ENCODE results near the gene ERGIC2.
"Not testable (repeated sequence)": the region's sequence is repeated elsewhere in the genome, so short reads cannot be mapped to it uniquely, and the experiment has no call there.

ERGIC2 gene

DNA sequence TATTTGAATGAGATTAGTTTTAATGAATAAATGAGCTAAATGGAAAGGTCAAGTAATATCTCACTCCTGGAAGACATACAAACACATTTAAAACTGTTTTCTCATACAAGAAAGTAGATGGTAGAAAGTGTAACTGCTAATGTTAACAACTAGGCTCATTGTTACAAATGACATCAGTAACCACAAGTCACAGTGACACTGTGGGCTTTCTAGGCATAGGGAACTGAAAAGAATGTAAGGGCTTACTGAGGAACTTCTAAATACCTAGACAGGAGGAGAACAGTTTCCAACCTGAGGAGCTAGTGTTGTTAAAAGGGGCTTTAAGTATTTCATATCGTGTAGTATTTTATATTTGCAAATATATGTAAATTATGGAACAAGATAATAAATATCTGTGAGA lies 17.5 kb upstream of the ERGIC2 start:
- TF ChIP-seq, protein P1, sequence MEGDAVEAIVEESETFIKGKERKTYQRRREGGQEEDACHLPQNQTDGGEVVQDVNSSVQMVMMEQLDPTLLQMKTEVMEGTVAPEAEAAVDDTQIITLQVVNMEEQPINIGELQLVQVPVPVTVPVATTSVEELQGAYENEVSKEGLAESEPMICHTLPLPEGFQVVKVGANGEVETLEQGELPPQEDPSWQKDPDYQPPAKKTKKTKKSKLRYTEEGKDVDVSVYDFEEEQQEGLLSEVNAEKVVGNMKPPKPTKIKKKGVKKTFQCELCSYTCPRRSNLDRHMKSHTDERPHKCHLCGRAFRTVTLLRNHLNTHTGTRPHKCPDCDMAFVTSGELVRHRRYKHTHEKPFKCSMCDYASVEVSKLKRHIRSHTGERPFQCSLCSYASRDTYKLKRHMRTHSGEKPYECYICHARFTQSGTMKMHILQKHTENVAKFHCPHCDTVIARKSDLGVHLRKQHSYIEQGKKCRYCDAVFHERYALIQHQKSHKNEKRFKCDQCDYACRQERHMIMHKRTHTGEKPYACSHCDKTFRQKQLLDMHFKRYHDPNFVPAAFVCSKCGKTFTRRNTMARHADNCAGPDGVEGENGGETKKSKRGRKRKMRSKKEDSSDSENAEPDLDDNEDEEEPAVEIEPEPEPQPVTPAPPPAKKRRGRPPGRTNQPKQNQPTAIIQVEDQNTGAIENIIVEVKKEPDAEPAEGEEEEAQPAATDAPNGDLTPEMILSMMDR (IDR thresholded peaks at IDR 0.05; ENCODE audit: low read length, missing control alignments): no peak
- no peak for DNase-seq (ENCODE audit: low read depth)
- no peak overlapping the region for H3K4me3 ChIP-seq (replicated peaks; ENCODE audit: low read depth, low read length)

DNA sequence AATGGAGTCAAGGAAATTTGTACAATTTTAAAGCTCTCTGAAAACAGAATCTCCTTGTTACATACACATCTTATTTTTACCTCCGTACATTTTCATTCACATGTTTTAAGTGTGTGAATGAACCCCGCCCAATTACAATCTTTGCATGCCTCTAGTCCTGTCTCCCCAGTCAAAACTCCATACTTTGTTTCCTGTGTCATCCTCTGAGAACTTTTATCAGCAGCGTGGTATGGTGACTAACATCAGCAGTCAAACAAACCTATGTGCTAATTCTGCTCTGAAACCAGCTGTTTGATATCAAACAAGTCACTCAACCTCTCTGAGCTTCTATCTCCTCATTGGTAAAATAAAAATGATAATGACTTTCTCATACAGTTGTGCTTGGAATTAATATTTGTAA lies 15.8 kb upstream of the ERGIC2 start:
- no peak overlapping the region for H3K4me3 ChIP-seq (replicated peaks; ENCODE audit: low read depth, low read length)
- TF ChIP-seq, protein P1 (IDR thresholded peaks at IDR 0.05; ENCODE audit: low read length, missing control alignments): no peak
- DNase-seq (ENCODE audit: low read depth): peak; percentile 51

DNA sequence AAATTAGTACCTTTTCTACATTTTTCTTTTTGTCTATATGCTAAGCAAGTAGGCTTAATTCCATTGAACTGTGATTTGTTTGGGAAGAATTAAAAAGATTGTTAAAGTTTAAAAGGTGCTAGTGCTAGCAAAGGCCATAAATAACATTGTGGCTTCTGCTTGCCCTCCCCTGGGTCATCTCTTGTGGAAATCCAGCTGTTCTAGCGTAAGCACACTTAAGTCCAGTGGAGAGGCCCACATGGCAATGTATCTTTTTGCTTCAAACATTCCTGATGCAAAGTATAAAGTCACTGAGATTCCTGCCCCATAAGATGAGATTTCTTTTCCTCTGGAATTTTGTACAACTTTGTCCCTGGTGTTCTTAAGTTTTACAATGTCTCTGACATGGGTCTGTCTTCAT lies 14.4 kb upstream of the ERGIC2 start:
- no peak for DNase-seq (ENCODE audit: low read depth)
- H3K4me3 ChIP-seq (replicated peaks; ENCODE audit: low read depth, low read length): no peak overlapping the region
- TF ChIP-seq, protein P1 (IDR thresholded peaks at IDR 0.05; ENCODE audit: low read length, missing control alignments): no peak

DNA sequence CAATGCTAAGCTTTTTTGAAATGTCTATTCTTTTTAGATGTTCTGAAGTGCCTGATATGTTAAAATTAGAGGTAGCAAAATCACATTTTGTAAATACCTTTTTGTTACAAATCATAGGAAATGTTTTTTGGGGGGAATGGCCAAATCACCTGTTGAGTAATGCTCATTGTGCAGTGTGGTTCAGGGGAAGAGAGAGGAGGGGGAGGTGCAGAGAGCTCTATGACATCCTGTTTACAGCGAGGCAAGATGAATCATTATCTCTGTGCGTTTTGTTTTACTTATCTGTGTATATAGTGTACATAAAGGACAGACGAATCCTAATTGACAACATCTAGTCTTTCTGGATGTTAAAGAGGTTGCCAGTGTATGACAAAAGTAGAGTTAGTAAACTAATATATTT lies 9.4 kb upstream of the ERGIC2 start:
- not testable (repeated sequence) for H3K4me3 ChIP-seq (replicated peaks; ENCODE audit: low read depth, low read length)
- peak; percentile 46 for DNase-seq (ENCODE audit: low read depth)

DNA sequence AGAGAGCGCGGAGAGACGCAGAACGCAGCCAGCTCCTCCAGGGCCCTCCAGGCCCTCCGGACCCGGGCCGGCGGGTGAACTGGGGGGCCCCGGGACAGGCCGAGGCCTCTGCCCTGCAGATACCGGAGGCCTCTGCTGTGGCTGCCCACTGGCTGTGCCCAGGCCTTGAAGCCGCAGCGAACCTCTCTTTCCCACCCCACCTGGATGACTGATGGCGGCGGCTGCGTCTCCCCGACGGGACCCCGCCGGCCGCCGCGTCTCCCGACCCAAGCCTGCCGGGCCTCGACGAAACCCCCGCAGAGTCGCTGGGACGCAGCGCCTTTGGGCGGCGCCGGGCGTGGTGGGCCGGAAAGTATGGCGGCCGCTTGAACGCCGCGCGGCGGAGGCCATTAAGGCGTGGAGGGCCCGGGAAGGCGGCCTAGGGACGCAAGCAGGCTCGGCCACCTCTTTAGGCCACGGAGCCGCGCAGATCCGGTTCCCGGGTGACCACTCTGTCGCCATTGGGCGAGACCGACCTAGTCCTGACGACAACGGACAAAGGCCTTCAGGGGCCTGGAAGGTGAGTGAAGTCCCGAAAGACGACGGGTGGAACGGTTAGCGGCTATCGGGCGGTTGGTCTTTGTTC lies 8.4 kb upstream of the ERGIC2 start:
- no peak for DNase-seq (ENCODE audit: low read depth)
- TF ChIP-seq, protein P1 (IDR thresholded peaks at IDR 0.05; ENCODE audit: low read length, missing control alignments): no peak
- H3K4me3 ChIP-seq (replicated peaks; ENCODE audit: low read depth, low read length): peak overlapping the region; percentile 10

DNA sequence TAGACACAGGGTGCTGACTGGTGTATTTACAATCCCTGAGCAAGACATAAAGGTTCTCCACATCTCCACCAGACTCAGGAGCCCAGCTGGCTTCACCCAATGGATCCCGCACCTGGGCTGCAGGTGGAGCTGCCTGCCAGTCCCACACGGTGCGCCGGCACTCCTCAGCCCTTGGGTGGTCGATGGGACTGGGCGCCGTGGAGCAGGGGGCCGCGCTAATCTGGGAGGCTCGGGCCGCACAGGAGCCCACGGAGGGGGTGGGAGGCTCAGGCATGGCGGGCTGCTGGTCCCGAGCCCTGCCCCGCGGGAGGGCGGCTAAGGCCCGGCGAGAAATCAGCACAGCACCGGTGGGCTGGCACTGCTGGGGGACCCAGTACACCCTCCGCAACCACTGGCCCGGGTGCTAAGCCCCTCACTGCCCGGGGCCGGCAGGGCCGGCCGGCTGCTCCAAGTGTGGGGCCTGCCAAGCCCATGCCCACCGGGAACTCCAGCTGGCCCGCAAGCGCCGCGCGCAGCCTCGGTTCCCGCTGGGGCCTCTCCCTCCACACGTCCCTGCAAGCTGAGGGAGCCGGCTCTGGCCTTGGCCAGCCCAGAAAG lies 5.2 kb upstream of the ERGIC2 start:
- DNase-seq (ENCODE audit: low read depth); H3K4me3 ChIP-seq (replicated peaks; ENCODE audit: low read depth, low read length): not testable (repeated sequence)

DNA sequence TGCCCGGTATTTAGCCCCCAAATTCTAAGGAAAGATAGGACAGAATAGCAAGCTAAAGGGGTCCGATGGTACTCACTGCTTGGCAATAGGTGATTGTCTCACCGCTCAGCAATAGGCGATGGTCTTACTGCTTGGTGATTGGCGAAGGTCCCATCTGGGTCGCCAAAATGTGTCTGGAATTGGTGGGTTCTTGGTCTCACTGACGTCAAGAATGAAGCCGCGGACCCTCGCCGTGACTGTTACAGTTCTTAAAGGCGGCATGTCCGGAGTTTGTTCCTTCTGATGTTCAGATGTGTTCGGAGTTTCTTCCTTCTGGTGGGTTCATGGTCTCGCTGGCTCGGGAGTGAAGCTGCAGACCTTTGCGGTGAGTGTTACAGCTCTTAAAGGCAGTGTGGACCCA lies 4.2 kb upstream of the ERGIC2 start:
- DNase-seq (ENCODE audit: low read depth); H3K4me3 ChIP-seq (replicated peaks; ENCODE audit: low read depth, low read length): not testable (repeated sequence)

DNA sequence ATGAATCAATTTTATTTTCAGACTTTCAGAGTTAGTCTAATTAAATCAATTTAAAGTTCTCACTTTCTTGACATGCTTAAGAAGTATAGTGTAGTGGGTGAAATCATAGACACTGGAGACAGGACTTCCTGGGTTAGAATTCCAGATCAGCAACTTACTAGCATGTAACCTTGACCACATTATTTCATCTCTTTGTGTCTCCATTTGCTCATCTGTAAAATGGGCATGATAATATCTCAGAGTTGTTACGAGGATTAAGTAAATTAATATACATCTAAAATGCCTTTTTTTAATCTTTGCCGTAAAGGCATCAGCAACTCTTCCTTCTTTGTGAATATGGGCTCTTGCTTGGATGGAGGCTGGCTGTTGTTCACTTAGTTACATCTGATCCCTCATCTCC lies 1.3 kb upstream of the ERGIC2 start:
- no peak for DNase-seq (ENCODE audit: low read depth)
- TF ChIP-seq, protein P1 (IDR thresholded peaks at IDR 0.05; ENCODE audit: low read length, missing control alignments): no peak
- H3K4me3 ChIP-seq (replicated peaks; ENCODE audit: low read depth, low read length): no peak overlapping the region

Data from fibroblast of pulmonary artery (primary cell).